Inflammatory macrophage treated with lipopolysaccharide for 4 hours (primary cell): ENCODE measurements around the gene PDZRN4.
A peak's percentile ranks its signal among the peaks of the same experiment; 100 is the strongest.

Experiments used
- DNase-seq: peaks from one replicate; pipeline ENCODE4 v3.0.0-alpha.2; 2020

PDZRN4 gene

GRCh38 chr12:41365653-41366171 is 177.6 kb downstream of the PDZRN4 start:
- no peak for DNase-seq

GRCh38 chr12:41367726-41368405 is 179.7 kb downstream of the PDZRN4 start:
- DNase-seq = no peak

GRCh38 chr12:41380878-41381277 is 192.8 kb downstream of the PDZRN4 start:
- DNase-seq = no peak

- peak; percentile 44 for DNase-seq
Observed at GRCh38 chr12:41402801-41403200, 214.7 kb downstream of the PDZRN4 start.

GRCh38 chr12:41407232-41407799 is 219.2 kb downstream of the PDZRN4 start:
- DNase-seq = no peak

- DNase-seq = no peak
Observed at GRCh38 chr12:41409628-41410027, 221.5 kb downstream of the PDZRN4 start.

GRCh38 chr12:41418586-41418985 is 230.5 kb downstream of the PDZRN4 start:
- DNase-seq = no peak

- DNase-seq = no peak
Observed at GRCh38 chr12:41419131-41419893, 231.2 kb downstream of the PDZRN4 start.

- no peak for DNase-seq
Observed at GRCh38 chr12:41424651-41425050, 236.5 kb downstream of the PDZRN4 start.

- no peak for DNase-seq
Observed at GRCh38 chr12:41433460-41433859, 245.3 kb downstream of the PDZRN4 start.

- DNase-seq = no peak
Observed at GRCh38 chr12:41436076-41436475, 248.0 kb downstream of the PDZRN4 start.

- no peak for DNase-seq
Observed at GRCh38 chr12:41437563-41437962, 249.4 kb downstream of the PDZRN4 start.

- DNase-seq = no peak
Observed at GRCh38 chr12:41438854-41439541, 250.9 kb downstream of the PDZRN4 start.

GRCh38 chr12:41439801-41440200 is 251.7 kb downstream of the PDZRN4 start:
- no peak for DNase-seq

- DNase-seq = no peak
Observed at GRCh38 chr12:41441180-41441579, 253.1 kb downstream of the PDZRN4 start.

GRCh38 chr12:41442896-41443295 is 254.8 kb downstream of the PDZRN4 start:
- DNase-seq = peak; percentile 24

GRCh38 chr12:41443690-41444089 is 255.6 kb downstream of the PDZRN4 start:
- no peak for DNase-seq

- DNase-seq = no peak
Observed at GRCh38 chr12:41452838-41453407, 264.8 kb downstream of the PDZRN4 start.

- no peak for DNase-seq
Observed at GRCh38 chr12:41453409-41453808, 265.3 kb downstream of the PDZRN4 start.

GRCh38 chr12:41459111-41459905 is 271.2 kb downstream of the PDZRN4 start:
- no peak for DNase-seq

GRCh38 chr12:41459906-41460214 is 271.7 kb downstream of the PDZRN4 start:
- no peak for DNase-seq

GRCh38 chr12:41460906-41461305 is 272.8 kb downstream of the PDZRN4 start:
- DNase-seq = no peak
